AG08396 (cell line): ENCODE results near the gene EFCAB14.
A peak's percentile ranks its signal among the peaks of the same experiment; 100 is the strongest.
"Not testable (repeated sequence)": the region's sequence is repeated elsewhere in the genome, so short reads cannot be mapped to it uniquely, and the experiment has no call there.

ENCODE experiments used
- DNase-seq: peaks from one replicate; pipeline ENCODE4 v3.0.0; 2012; ENCODE audit warnings: low spot score, mixed read lengths

The EFCAB14 gene, protein sequence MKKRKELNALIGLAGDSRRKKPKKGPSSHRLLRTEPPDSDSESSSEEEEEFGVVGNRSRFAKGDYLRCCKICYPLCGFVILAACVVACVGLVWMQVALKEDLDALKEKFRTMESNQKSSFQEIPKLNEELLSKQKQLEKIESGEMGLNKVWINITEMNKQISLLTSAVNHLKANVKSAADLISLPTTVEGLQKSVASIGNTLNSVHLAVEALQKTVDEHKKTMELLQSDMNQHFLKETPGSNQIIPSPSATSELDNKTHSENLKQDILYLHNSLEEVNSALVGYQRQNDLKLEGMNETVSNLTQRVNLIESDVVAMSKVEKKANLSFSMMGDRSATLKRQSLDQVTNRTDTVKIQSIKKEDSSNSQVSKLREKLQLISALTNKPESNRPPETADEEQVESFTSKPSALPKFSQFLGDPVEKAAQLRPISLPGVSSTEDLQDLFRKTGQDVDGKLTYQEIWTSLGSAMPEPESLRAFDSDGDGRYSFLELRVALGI

DNA sequence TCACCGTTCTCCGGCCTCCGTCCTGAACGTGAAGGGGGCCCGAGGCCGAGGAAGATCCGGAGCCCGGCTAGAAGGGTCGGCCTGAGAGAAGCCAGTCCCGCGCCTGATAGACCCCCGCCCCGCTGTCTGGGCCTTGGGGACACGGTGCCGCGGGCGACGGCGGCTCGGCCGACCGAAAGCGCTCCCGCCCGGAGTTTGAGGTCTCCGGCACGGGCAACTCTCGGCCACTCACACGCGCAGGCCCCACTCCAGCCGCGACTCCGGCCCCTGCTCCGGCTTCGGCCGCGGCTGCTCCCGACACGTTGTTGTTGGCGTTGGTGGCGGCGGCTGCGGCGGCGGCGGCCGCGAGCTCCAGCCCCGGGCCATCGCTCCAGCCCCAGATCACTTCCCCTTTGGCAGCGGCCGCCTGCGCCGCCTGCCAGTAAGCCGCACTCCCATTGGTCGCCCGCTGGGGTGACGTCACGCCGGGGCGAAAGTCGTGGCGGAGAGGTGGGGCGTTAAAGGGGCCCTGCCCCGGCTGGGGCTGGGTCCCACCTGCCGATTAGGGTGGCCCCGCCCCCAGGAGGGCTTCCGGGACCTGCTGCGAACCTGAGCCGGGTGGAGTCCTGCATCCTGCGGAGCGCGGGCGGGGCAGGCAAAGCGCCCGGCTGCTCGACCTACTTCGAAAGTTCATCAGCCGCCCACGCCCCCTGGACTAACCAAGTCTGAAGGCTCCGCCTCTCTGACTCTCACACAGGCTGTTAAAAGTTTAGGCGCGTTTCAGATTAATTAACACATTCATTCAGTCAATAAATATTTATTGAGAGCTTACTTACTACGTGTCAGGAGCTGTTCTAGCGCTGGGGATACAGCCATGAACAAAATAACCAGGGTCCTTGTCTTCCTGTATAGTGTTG lies at the start of gene EFCAB14:
Gene EFCAB14 (minus strand): TSS at position 388 of the 896 bp plus-strand sequence. CDS start 1,027 bp downstream, outside the sequence.
- peak; percentile 96 for DNase-seq

DNA sequence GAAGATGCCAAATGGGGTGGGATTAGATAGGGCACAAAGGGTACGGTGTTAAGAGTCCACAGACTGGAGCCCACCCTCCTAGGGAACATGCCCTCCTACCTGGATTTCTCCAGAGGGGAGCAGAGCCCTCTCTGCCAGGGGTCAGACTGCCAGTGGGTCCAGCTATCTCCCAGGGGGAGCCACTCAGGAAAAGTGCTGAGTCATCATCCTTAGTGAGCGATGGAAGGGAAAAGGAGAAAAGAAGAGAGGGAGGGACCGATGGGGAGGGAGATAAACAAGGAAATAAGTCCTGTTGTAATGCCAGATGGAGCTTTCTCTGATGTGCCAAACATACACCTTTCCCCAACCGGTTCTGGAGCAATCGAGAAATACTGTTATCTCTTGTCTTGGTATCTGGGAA lies 49.5 kb upstream of the EFCAB14 start:
- DNase-seq = no peak

DNA sequence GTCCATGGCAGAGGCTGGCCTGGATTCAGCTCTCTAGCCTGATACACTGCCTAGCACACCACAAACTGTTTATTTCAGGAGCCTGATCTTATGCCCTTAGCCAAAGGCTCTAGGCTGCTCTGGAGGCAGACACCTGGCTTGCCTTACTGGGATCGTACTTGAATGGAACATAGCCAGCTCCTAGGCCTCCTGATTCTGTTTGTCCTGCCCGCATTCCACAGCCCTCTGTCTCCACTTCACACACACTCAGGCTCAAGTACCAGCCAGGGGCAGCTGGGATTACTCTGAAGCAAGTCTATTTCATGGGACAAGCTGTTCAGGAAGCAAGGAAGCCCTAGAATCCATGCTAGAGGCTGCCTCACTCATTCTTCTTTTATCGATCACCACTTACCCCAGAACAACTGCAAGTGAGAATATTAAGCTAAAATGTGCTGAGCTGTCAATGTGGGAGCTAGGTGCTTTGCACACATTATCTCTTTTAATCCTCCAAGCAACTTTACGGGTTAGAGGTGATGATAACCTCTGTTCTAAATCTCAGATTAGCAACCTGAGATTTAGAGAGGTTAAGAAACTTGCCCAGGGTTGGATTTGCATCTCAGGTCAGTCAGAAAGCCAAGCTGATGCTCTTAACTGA lies 48.9 kb upstream of the EFCAB14 start:
- no peak for DNase-seq

- DNase-seq = no peak
These were observed 45.5 kb upstream of the EFCAB14 start for GRCh38 chr1:46764402-46764801.

- no peak for DNase-seq
These were observed 42.8 kb upstream of the EFCAB14 start for GRCh38 chr1:46761740-46762139.

DNA sequence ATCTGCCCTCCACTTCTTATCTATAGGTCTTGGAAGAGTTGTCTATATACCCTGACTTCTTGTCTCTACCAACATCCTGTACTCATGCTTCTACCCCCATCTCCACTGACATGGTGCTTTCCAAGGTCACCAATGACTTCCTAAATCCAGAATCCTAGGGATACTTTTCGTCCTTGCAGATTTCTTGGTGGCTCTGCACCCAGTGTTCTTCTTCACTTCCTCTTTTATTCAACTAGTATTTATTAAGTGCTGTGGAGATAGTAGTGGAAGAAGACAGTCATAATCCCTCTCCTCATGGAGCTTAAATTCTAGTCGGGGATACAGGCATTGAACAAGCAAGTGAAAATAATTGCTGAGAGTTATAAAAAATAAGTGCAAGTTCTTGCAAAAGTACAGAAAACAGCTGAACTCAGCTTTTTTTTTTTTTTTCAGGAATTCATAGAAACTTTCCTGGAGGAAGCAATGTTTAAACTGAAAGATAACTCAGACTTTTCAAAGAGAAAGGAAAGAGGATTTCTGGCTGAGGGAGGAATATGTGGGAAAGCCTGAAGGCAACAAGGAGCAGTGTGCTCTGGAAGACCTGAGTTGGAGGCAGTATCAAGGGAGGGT lies 41.7 kb upstream of the EFCAB14 start:
- no peak for DNase-seq

DNA sequence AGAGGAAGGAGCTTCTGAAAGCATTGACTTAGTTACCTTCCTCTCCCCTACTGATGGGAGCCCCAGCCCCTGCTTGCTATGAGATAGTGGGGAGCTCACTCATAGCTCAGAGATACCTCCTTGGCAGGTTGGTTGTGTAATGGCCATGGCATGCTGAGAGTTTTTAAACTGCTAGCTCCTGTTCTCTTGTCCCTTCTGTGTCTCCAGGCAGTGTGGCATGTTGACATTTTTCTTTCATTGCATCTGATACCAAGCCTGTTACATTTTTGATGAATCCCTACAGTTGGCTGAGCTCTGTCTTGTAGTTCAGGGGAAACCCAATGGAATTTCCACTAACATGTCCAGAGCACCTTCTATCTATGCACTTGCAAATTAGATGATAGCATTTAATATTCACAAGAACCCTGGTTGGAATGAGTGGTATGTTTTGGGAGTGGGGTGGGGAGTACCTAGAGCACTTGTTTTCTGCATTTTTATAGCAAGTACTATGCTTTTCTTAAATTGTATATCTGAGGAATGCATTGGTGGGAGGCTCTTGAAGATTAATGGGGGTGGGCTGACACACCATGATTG lies 39.1 kb upstream of the EFCAB14 start:
- DNase-seq = no peak

GRCh38 chr1:46757247-46757955 lies 38.5 kb upstream of the EFCAB14 start:
- no peak for DNase-seq

- DNase-seq = no peak
These were observed 36.2 kb upstream of the EFCAB14 start for GRCh38 chr1:46755121-46755520.

GRCh38 chr1:46754707-46755106 lies 35.8 kb upstream of the EFCAB14 start:
- DNase-seq = not testable (repeated sequence)

DNA sequence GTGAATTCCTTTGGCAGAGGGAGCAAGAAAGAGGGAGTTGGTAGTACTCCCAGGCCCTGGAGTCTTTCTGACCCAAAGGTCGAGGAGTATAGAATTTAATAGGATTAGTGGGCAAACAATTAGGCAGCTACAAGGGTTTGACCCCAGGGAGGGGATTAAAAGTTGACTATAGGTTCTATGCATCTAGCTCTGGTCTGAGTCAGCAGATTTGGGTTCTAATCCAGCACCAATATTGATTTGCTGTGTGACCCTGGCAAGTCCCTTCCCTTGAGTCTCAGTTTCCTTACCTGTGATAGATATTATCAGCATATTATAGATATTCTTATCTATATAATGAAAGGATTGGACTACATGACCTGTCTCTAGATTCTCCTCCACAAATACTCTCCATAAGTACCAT lies 35.1 kb upstream of the EFCAB14 start:
- DNase-seq = no peak

DNA sequence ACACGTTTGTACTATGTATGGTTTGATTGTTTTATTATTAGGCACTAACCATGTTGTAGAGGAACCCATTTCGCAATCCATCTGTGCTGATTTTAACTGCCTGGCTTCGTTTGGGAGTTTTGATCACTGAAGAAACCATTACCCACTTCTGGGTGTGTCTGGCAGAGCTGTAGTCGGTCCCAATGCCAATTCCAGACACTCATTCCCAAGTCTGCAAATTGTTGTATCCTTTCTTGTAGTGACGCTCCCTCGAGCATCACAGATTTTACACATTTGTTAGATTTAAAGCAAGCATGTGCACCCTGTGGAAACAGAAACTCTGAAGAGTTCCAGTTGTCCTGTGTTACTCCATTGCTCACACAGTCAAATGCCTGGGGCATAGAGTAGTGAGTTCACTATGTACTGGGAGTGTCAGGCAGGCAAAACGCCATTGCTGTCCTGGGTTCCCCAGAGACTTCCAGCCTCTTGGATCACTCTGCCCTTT lies 31.0 kb upstream of the EFCAB14 start:
- no peak for DNase-seq

- DNase-seq = no peak
These were observed 30.5 kb upstream of the EFCAB14 start for GRCh38 chr1:46749404-46749803.

DNA sequence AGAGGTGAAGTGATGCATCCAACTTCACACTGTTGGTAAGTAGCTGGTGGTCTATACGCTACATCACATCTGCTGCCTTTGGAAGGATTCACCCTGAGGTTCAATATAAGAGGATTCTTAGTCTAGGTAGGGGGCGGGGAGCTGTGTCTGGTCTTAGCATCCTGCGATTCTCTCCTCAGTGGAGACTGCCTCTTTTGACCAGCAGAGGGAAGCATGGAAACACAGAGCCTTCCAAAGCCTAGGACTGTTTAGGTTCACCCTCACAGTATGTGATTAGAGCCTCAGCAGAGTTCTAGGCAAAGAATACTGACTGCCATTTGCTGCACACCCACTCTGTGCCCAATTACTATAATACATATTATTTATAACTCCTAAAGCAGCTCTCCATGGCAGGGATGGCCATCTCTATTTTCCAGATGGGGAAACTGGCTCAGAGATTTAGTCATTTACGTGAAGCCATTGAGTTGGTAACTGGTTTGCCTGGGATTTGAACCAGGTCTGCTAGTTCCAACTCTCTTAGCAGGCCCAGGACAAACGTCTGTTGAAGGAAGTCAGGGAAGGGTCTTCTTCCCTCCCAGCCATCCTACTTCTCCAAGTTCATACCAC lies 28.9 kb upstream of the EFCAB14 start:
- DNase-seq = peak; percentile 65

DNA sequence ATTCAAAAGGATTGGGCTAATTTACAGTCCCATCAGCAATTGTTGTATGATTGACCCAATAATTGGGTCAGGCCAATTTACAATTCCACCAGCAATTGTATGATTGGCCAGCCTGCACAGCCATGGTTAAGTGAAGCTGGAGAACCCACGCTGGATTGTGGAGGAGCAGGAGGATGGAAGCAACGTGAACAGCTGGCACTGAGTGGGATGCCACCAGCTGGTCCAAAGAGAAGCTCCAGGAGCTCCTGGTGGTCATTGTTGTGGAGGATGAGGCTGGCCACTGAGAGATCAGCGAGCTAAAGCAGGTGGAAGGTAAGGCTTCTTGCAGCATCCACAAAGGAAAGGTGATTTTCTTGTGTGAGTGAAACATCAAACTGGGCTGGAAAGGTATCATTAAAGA lies 23.2 kb upstream of the EFCAB14 start:
- no peak for DNase-seq

DNA sequence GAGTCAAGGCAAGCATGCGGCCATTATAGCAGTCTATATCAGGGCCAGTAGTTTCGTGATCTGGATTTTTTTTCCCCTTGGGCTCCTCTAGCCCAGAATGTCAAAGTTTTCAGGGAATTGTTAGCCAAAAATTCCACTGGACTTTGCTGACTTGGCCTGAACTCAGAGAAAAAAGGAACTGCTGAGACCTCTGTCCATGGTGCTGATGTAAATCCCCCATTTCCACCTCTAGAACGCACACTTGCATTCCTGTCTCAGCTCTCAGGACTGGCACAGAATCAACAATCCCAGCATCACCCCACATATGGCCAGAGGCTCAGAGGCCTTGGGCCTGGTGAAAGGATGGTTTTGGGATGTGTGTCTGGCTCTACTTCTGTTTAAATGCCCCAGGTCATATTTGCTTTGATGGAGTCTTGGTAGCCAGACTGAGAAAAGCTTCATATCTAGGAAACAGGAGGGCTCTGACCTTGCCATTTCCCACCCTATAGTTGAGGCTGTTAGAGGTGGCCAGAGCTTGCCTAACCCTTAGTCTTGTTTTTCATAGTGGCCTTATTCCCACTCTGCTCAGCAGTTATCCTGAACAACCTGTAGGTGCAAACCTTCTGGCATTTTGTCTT lies 16.9 kb upstream of the EFCAB14 start:
- peak; percentile 55 for DNase-seq

- not testable (repeated sequence) for DNase-seq
These were observed 9.5 kb upstream of the EFCAB14 start for GRCh38 chr1:46728327-46728873.

GRCh38 chr1:46725736-46726108 lies 6.8 kb upstream of the EFCAB14 start:
- no peak for DNase-seq

GRCh38 chr1:46724991-46725735 lies 6.2 kb upstream of the EFCAB14 start:
- DNase-seq = peak; percentile 60
